HG02840 (cell line): Measurements from ENCODE around the gene FLAD1.

Experiments used
- ATAC-seq: cut with Tn5 transposase; IDR thresholded peaks from one replicate; pipeline ENCODE4 v1.9.1; 2021; ENCODE audit warnings: mild to moderate bottlenecking, moderate library complexity, moderate number of reproducible peaks; ENCODE audit not compliant: unreplicated experiment, low FRiP score

The FLAD1 gene

GRCh38 chr1:154982897-154983648 is at the start of gene FLAD1:
Gene FLAD1, plus strand, starts transcription at chr1:154983344. Its CDS starts 351 bp downstream, at chr1:154983695.
- ATAC-seq, result peak; percentile 99

- ATAC-seq, result no peak
These were observed 48.7 kb upstream of the FLAD1 start for GRCh38 chr1:154934358-154934948.

GRCh38 chr1:154935749-154936554 is 47.2 kb upstream of the FLAD1 start:
- no peak for ATAC-seq

- peak; percentile 80 for ATAC-seq
These were observed 46.5 kb upstream of the FLAD1 start, which contains the start of gene PMVK for GRCh38 chr1:154936555-154937084. Gene PMVK, minus strand, starts transcription at chr1:154936719. Its CDS starts 34 bp downstream, at chr1:154936685.

GRCh38 chr1:154937085-154937987 is 45.8 kb upstream of the FLAD1 start:
- ATAC-seq, result peak; percentile 57

- no peak for ATAC-seq
These were observed 45.2 kb upstream of the FLAD1 start for GRCh38 chr1:154937988-154938386.

- no peak for ATAC-seq
These were observed 44.3 kb upstream of the FLAD1 start for GRCh38 chr1:154938604-154939399.

GRCh38 chr1:154940213-154940560 is 43.0 kb upstream of the FLAD1 start:
- no peak for ATAC-seq

- no peak for ATAC-seq
These were observed 42.4 kb upstream of the FLAD1 start for GRCh38 chr1:154940651-154941194.

GRCh38 chr1:154941333-154942013 is 41.7 kb upstream of the FLAD1 start:
- no peak for ATAC-seq

- ATAC-seq, result no peak
These were observed 39.3 kb upstream of the FLAD1 start for GRCh38 chr1:154943649-154944400.

- ATAC-seq, result no peak
These were observed 38.6 kb upstream of the FLAD1 start for GRCh38 chr1:154944401-154945159.

GRCh38 chr1:154945160-154945961 is 37.8 kb upstream of the FLAD1 start:
- ATAC-seq, result no peak

GRCh38 chr1:154945962-154946850 is 36.9 kb upstream of the FLAD1 start:
- no peak for ATAC-seq

- ATAC-seq, result no peak
These were observed 35.1 kb upstream of the FLAD1 start for GRCh38 chr1:154948079-154948478.
